CD4-positive, CD25-positive, alpha-beta regulatory T cell (primary cell): ENCODE measurements around the gene RHOXF2. TPM values are rescaled to one million over a fixed set of nuclear protein-coding genes. Genes with fewer than 3 reads are reported as not detected.

Experiments used
- ATAC-seq, 2 donors: fragments of 150-1000 bp; cut with Tn5 transposase; one replicate each; pipeline ENCODE4 v1.10.0; 2021; ENCODE audit warnings: low read depth in 2 of 2, moderate number of reproducible peaks in 2 of 2, moderate library complexity in 1 of 2
- DNase-seq, 3 donors: peaks; one replicate each; pipeline versions ENCODE4 v3.0.0 to v3.0.0-alpha.2; 2012 to 2022; ENCODE audit warnings: mixed read lengths in 1 of 3
- H3K27ac ChIP-seq: one replicate; pipeline ENCODE4 v1.7.0; 2013; ENCODE audit warnings: mild to moderate bottlenecking, low read length; ENCODE audit not compliant: insufficient read depth, poor library complexity, severe bottlenecking
- H3K27me3 ChIP-seq: one replicate; pipeline ENCODE4 v1.7.0; 2013; ENCODE audit warnings: low read length; ENCODE audit not compliant: control insufficient read depth, insufficient read depth
- H3K36me3 ChIP-seq: one replicate; pipeline ENCODE4 v1.7.0; 2013; ENCODE audit warnings: mild to moderate bottlenecking, low read length, moderate library complexity; ENCODE audit not compliant: control insufficient read depth, insufficient read depth
- H3K4me1 ChIP-seq: 2 replicates; pipeline ENCODE4 v1.7.0; 2013; ENCODE audit warnings: mild to moderate bottlenecking, low read length; ENCODE audit not compliant: insufficient read depth, control insufficient read depth, poor library complexity, severe bottlenecking
- H3K4me3 ChIP-seq: one replicate; pipeline ENCODE4 v1.7.0; 2013; ENCODE audit warnings: low read depth, mild to moderate bottlenecking, low read length, moderate library complexity
- H3K9me3 ChIP-seq, 2 experiments: 1 replicate in 1 of 2; 2 replicates in 1 of 2; pipeline ENCODE4 v1.7.0; 2013; ENCODE audit warnings: low read length in 2 of 2, mild to moderate bottlenecking in 1 of 2, moderate library complexity in 1 of 2; ENCODE audit not compliant: control insufficient read depth in 2 of 2
- H3K27ac Mint-ChIP-seq, 3 donors: one replicate each; pipeline ENCODE4 v1.8.0; 2020 to 2022; ENCODE audit warnings: mild to moderate bottlenecking in 3 of 3, mixed read lengths in 3 of 3, moderate library complexity in 2 of 3
- H3K27me3 Mint-ChIP-seq: one replicate; pipeline ENCODE4 v1.8.0; 2022; ENCODE audit warnings: mild to moderate bottlenecking, mixed read lengths
- H3K36me3 Mint-ChIP-seq: one replicate; pipeline ENCODE4 v1.8.0; 2020; ENCODE audit warnings: mixed read lengths
- H3K4me1 Mint-ChIP-seq, 4 donors: one replicate each; pipeline ENCODE4 v1.8.0; 2020 to 2022; ENCODE audit warnings: mixed read lengths in 4 of 4, mild to moderate bottlenecking in 1 of 4
- H3K4me3 Mint-ChIP-seq, 4 donors: one replicate each; pipeline ENCODE4 v1.8.0; 2020 to 2022; ENCODE audit warnings: mild to moderate bottlenecking in 4 of 4, mixed read lengths in 4 of 4, moderate library complexity in 3 of 4
- H3K9me3 Mint-ChIP-seq, 7 donors: one replicate each; pipeline ENCODE4 v1.8.0; 2020 to 2022; ENCODE audit warnings: mixed read lengths in 7 of 7, mild to moderate bottlenecking in 3 of 7, moderate library complexity in 2 of 7
- polyA plus RNA-seq, 4 donors: library from polyadenylated mRNA; unstranded; fragments of 300-500 nt; fragmentation: Illumina TruSeq; gene quantifications; one replicate each; pipeline ENCODE4 v1.2.3, GENCODE V29; 2021
- total RNA-seq: library from RNA; stranded (reverse); gene quantifications from one replicate; pipeline ENCODE4 v1.2.3, GENCODE V29; 2022

The RHOXF2 gene
- total and polyA plus RNA-seq, 5 donors from 2014 or later = 0.06 TPM; not detected in 4

DNA sequence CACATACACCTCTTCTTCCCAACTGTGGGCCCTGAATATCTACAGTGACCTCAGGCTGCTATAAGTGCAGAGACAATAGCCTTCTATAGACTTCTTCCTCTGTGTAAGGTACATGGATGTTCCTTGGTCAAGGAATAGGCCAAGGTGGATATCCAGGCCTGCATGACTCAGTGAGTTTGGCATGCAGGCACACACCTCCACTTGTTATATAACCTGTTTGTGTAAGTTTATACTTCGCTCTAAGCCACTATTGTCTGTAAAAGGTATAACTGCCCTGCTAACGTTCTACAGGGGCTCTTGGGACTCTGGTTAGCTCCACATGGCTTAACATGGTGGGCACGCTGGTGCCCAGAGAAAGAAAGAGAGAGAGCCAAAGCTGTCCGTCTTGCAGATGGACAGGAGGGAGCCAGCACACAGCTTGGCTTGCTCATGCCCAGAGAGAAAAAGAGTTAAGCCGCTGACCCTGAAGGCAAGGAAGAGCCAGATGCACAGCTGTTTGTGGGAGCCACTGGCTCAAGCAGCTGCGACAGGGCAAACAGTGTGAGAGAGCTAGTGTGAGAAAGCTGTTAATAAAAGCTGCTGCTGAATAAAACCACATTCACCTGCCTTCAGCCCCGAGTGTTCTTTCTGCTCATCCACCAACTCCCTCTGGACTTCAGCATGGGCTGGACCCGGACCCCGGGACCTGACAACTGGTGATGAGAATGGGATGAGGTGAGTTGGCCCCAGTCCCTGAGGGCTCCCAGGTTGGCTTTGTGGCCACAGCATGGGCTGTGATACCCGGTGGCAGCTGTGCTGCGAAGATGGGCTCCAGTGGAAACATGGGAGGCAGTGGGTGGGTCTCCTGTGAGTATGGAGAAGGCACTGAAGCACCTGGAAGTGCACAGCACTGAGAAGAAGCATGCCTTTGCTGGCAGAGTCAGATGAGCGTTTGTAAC, 47.7 kb downstream of the RHOXF2 start:
- Histone ChIP-seq H3K27me3 (no peaks in the 10 kb centered on the region), H3K36me3 (no peaks in the 10 kb centered on the region), H3K4me1 (no peaks in the 10 kb centered on the region), H3K9me3 (no peaks in the 10 kb centered on the region), H3K27ac (no peak overlapping the region), H3K4me3 (no peak overlapping the region)
- no peak for ATAC-seq
- Mint-ChIP-seq H3K4me1 (no peaks in the 10 kb centered on the region), H3K27ac (no peak overlapping the region), H3K36me3 (no peaks in the 10 kb centered on the region), H3K27me3 (no peaks in the 10 kb centered on the region), H3K4me3 (no peak overlapping the region), H3K9me3 (peaks cover 0 to under 1% (median 0%) of the 10 kb centered on the region in 7 donors)
- no peak for DNase-seq

DNA sequence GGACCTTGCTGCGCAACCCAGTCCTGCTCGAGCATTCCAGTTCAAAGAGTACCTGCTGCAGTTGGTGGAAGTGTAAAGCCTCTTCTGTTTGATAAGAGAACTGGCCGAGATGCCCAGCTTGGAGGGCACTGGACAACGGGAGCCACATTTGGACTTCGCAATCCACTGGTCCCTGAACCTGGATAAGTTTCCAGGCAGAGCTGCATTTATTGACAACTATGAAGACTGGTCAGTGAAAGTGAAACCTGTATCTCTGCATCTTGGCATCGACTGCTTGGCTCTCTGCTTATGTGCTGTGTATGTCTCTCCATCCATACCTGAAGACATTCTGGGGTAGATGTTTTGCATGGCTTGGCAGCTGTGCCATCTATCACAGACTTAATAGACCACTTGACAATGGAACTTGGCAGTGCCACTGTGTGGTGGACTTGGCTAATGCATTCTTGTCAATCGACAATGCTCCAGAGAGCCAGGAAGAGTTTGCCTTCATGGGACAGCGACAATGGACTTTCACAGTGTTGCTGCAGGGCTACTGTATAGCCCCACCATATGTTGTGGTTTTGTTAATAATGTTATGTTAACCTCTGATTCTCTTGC, 48.7 kb downstream of the RHOXF2 start:
- no peak for DNase-seq
- Mint-ChIP-seq H3K4me1 (no peaks in the 10 kb centered on the region), H3K27me3 (no peaks in the 10 kb centered on the region), H3K27ac (no peak overlapping the region), H3K9me3 (no peaks in the 10 kb centered on the region), H3K36me3 (no peaks in the 10 kb centered on the region), H3K4me3 (no peak overlapping the region)
- Histone ChIP-seq H3K4me1 (no peaks in the 10 kb centered on the region), H3K4me3 (no peak overlapping the region), H3K27me3 (no peaks in the 10 kb centered on the region), H3K36me3 (no peaks in the 10 kb centered on the region), H3K27ac (no peak overlapping the region), H3K9me3 (no peaks in the 10 kb centered on the region)
- no peak for ATAC-seq

DNA sequence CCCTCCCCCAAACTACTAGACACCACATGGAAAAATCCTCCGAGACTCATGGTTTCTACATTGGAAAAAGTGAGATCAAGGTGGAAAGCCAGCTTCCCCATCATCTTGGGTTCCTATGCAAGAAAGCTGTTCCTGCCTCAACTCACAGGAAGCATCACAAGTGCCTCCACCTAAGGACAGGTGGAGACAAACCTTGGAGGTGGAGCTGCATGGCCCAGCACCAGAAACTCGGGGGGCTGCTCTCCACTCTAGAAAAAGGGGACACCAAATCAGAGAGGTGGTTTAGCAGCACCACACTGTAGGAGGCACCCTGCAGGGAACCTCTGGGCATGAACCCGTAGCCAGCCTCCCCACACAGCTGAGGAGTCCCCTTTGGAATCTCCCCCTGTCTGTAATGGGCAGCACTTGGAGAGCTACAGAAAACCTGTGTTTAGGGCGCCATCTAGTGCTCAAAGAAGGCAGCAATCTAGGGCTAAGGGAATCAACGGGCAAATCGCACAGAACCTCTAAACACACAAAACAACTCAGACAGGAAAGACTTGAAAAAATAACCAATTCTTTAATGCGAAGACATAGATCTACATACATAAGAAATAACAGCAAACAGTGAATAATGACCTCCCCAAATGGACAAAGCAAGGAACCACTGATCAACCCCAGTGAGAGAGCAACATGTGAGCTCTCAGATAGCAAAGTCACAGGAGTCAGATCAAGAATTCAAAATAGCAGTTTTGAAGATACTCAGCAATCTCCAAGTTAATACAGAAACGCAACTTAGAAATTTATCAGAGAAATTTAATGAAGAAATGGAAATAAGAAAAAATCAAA, 55.2 kb downstream of the RHOXF2 start:
- H3K9me3 Mint-ChIP-seq = no peaks in the 10 kb centered on the region
- no peak overlapping the region for H3K27ac ChIP-seq
- ATAC-seq (peak; percentile 45 to 55), DNase-seq (peak; percentile 23 to 71 (median 50))
- H3K36me3 ChIP-seq = no peaks in the 10 kb centered on the region
- no peak overlapping the region for H3K4me3 ChIP-seq
- H3K27ac Mint-ChIP-seq = no peak overlapping the region
- H3K27me3 Mint-ChIP-seq = peaks cover 5% of the 10 kb centered on the region
- H3K36me3 Mint-ChIP-seq = no peaks in the 10 kb centered on the region
- H3K4me1 Mint-ChIP-seq = peaks cover 0 to 7% (median 5%) of the 10 kb centered on the region in 4 donors
- H3K27me3 ChIP-seq = no peaks in the 10 kb centered on the region
- no peak overlapping the region for H3K4me3 Mint-ChIP-seq
- H3K9me3 ChIP-seq = no peaks in the 10 kb centered on the region
- no peaks in the 10 kb centered on the region for H3K4me1 ChIP-seq

Other genes starting within 250 kb of the RHOXF2 start
- 13.0 TPM for gene NKAP, start 214.9 kb upstream of the RHOXF2 start, total RNA-seq
- 1 to 10 TPM; 2.5 to 3.9 (median 3.7) TPM for gene NKAP, start 214.9 kb upstream of the RHOXF2 start, polyA plus RNA-seq
- not detected for gene RHOXF2B, start 80.9 kb upstream of the RHOXF2 start, total RNA-seq
- gene RHOXF2B, start 80.9 kb upstream of the RHOXF2 start, polyA plus RNA-seq = under 1 TPM in 1 of 4 donors, not detected in 3; 0.10 TPM
- gene RHOXF1, start 42.7 kb upstream of the RHOXF2 start, total RNA-seq = 4.7 TPM
- 1 to 10 TPM in 3 of 4 donors, not detected in 1; 1.8 to 2.8 (median 2.7) TPM for gene RHOXF1, start 42.7 kb upstream of the RHOXF2 start, polyA plus RNA-seq
- 24.5 TPM for gene ZBTB33, start 92.2 kb downstream of the RHOXF2 start, total RNA-seq
- 10 to 100 TPM; 10.5 to 18.3 (median 14.8) TPM for gene ZBTB33, start 92.2 kb downstream of the RHOXF2 start, polyA plus RNA-seq
- gene TMEM255A, start 152.8 kb downstream of the RHOXF2 start, total RNA-seq = not detected
- gene TMEM255A, start 152.8 kb downstream of the RHOXF2 start, polyA plus RNA-seq = under 1 TPM in 1 of 4 donors, not detected in 3; 0.07 TPM
- gene ATP1B4, start 203.5 kb downstream of the RHOXF2 start, total RNA-seq = not detected
- not detected for gene ATP1B4, start 203.5 kb downstream of the RHOXF2 start, polyA plus RNA-seq